GM21723 (cell line): Measurements from ENCODE around the gene RNASE13.
A peak's percentile ranks its signal among the peaks of the same experiment; 100 is the strongest.
"Not testable (repeated sequence)": the region's sequence is repeated elsewhere in the genome, so short reads cannot be mapped to it uniquely, and the experiment has no call there.

ENCODE experiments used
- ATAC-seq: cut with Tn5 transposase; IDR thresholded peaks from one replicate; pipeline ENCODE4 v1.9.1; 2021; ENCODE audit warnings: mild to moderate bottlenecking, moderate library complexity; ENCODE audit not compliant: unreplicated experiment

Gene RNASE13

DNA sequence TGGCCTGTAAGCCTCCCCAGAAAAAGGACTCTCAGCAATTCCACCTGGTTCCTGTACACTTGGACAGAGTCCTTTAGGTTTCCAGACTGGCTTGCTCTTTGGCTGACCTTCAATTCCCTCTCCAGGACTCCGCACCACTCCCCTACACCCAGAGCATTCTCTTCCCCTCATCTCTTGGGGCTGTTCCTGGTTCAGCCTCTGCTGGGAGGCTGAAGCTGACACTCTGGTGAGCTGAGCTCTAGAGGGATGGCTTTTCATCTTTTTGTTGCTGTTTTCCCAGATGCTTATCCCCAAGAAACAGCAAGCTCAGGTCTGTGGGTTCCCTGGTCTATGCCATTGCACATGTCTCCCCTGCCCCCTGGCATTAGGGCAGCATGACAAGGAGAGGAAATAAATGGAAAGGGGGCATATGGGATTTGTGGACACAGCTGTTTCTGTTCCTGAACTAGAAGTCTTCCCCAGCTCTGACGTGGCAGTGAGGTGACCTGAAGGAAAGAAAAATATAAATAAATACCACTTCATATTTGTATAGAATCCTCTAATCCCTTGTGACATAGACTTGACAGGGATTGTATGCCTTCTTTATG, 8.9 kb upstream of the RNASE13 start:
- no peak for ATAC-seq

DNA sequence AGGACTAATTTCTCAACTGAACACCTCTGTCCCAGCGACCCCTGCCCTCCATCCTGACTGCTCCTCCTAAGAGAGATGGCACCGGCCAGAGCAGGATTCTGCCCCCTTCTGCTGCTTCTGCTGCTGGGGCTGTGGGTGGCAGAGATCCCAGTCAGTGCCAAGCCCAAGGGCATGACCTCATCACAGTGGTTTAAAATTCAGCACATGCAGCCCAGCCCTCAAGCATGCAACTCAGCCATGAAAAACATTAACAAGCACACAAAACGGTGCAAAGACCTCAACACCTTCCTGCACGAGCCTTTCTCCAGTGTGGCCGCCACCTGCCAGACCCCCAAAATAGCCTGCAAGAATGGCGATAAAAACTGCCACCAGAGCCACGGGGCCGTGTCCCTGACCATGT, 8.3 kb upstream of the RNASE13 start:
- no peak for ATAC-seq

DNA sequence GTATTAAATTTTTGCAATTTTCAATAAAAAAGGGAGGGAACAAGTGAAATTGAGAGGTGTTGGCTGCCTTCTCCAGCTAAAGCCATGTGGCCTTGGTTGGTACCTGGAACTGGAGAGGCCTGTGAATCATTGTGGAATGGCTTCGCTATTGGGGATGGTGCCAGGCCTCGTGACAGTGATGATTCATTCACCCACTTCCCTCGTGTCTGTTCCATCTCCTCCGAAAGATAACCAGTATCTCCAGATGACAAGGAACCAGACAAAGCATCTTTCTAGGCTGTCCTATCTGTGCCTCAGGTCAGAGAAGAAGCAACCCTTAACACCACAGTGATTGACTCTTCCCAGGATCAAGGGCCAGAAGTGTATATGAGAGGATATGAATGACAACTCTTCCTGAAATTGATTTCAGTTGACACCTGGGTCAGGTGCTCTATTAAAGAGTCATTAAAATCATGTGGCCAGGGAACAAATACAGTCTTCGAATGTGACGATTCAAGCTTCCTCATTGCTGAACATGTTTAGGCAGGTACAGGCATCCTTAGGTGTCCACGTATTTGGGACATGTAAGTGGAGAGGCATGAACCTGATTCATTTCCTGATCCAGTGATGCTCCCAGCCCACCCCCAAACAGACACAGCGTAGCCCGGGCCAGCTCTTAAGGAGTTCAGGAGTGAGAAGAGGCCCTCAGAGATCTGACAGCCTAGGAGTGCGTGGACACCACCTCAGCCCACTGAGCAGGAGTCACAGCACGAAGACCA, 7.2 kb upstream of the RNASE13 start, which contains the start of gene RNASE7:
Gene RNASE7 (plus strand): TSS at position 687 of the 758 bp plus-strand sequence. CDS start 631 bp downstream, outside the sequence.
- ATAC-seq = no peak

DNA sequence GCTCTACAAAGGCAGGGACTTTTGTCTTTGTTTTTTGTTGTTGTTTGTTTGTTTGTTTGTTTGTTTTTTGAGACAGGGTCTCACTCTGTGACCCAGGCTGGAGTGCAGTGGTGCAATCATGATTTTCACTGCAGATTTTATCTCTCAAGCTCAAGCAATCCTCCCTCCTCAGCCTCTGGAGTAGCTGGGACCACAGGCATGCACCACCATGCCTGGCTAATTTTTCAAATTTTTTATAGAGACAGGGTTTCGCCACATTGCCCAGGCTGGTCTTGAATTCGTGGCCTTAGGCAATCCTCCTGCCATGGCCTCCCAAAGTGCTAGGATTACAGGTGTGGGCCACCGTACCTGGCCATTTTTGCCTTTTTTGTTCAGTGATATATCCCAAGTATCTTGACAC, 6.3 kb upstream of the RNASE13 start:
- not testable (repeated sequence) for ATAC-seq

DNA sequence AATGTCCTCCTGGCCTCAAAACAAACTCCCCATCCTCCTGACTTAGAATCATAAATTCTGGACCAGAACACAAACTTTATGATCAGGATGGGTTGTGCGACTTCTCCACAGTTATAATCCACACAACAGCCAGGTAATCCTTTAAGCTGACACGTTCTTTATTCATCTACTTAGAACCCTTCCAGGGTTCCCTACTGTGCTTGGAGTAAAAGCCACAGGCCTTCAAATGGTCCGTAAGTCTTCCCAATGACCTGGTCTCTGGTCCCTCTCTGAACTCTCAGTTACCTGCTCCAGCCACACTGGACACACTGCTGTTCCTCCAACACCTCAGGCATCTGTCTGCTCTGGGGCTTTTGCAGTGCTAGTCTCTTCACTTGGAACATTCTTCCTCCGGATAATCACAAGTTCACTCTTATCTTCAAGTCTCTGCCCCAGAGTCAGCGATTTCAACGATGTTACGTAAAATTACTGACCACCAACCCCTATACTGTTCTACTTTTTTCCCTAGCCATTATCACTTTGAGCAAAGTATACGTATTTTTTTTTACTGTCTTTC, 5.8 kb upstream of the RNASE13 start:
- ATAC-seq = no peak

DNA sequence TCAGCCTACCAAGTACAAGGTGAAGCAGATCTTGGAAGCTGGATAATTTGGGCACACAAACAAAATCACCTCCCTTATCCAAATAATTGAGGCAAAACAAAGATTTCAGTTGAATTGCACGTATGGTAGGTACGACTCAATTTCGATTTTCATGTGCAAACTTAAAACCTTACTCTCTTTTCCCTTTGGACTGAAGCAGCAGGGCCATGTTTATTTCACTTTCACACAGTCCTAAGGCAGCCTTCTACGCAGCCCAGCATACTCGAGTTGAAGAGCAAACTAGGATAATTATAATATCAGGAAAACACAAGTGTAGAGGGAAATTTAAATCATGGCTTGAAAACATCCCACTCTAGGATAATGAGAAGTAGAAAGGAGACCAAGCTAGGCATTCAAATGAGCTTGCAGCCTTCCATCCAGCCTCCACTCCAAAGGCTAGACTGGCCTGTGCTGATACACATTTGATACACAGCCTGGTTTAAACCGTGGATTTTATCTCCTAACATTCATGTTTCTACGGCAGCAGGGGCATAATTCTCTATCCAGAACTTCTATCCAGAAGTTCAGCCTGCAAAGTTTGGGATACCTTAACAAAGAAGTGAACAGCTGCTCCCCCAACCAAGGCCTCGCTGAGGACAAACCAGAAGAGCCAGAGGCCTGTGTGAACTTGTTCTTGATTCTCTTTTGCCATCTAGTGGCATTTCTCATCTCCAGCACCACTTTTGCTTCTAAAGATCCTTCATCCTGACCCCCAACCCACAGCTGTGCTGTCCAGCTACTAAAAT, 5.2 kb upstream of the RNASE13 start:
- ATAC-seq = no peak

DNA sequence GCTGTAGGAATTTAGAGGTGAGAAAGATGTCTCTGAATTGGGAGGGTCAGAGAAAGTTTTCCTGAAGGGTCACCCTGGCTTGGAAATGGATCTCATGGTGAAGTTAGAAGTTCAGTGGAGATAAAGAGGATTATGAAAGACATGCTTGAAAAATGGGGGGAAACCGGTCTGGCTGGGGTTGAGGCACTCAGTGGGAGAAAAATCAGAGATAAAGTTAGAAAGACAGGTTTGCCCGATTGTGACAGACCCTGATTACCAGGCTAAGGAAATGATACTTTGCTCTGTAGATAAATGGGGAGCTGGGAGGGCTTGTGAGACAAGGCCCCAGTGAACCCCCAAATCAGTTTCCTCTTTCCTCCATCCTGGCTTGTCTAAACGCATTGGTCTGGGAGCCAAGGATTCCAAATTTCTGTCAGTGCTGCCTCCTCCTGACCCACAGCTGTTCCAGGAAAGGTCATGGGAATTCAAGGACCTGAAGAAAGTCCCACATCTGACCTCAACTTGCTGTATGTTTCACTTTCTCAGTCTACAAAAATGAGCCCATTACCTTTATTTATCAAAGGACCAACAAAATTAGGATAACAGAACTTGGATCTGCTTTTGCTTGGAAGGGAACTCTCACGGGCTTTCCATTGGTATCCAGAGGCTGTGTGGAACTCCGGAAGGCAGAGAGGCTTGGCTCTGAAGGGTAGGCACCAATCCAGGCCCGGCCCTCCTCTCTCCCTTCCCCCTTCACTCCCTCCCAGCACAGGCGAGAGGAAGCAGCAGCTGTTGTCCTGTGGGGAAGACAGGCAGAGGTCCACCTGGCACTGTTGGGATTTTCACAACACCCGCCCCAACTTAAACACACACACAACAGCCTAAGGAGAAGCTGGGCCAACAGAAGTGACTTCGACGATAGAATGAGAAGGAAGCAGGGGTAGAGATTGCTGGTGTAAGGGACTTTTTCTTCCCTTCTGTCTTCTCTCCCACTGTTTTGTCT, 4.1 kb upstream of the RNASE13 start:
- no peak for ATAC-seq

DNA sequence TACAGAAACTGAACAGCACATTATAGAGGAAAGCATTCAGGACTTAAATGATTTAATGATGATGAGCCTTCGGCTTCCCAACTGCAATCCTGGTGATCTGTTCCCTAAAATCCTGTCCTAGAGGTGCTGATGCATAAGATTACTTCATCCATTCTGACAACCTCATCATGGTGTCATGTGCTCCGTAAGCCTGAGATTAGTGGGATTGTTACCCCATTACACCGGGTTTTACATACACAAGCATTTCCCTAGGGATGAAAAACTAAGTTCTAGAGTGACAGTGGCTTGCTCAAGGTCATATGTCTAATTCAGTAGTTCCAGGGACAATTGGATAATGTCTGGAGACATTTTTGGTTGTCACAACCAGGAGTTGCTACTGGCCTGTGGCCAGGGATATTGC, 2.5 kb upstream of the RNASE13 start:
- ATAC-seq = no peak

DNA sequence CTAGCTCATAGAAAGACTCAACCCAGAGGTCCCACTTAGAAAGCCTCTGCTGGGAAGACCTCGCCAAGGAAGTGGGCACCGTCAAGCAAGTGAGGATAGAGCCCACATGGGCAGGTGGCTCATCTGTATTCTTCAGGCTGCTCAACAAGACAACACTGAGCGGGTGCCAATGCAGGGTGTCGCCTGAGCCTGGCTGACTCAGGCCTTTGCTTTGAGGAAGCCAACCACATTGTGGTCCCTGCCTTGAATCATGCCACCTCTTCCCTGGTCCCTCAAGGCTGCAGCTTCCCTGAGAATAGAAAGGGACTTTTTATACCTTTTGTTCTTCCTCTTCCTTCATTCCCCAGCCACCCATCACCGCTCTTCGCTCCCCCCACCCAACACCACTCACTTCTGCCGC, 2.1 kb upstream of the RNASE13 start:
- no peak for ATAC-seq

DNA sequence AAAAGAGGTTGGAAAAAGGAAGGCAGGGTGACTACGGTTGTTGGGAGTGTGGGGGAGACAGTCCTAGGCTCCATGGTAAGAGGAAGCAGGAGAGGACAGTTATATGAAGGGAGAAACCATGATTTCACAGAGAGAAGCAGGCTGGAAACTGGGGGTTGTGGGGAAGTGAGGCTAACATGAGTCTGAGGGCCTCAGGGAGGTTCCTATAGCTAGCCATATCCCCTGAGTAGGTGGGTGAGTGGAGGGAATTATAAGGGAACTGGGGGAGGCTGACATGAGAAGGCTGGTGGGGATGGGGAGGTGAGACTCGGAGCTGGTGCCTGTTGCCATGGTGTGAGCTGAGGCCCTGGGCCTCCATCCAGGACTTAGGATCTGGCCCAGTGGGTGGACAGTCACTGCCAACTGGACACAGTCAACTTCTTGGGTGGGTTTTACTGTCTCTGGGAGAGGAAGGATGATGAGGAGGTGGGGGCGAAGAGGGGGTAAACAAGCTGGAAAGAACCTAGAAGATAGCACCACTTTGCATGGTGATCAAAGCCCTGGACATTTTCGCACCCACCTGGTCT, 1.4 kb downstream of the RNASE13 start:
- no peak for ATAC-seq

DNA sequence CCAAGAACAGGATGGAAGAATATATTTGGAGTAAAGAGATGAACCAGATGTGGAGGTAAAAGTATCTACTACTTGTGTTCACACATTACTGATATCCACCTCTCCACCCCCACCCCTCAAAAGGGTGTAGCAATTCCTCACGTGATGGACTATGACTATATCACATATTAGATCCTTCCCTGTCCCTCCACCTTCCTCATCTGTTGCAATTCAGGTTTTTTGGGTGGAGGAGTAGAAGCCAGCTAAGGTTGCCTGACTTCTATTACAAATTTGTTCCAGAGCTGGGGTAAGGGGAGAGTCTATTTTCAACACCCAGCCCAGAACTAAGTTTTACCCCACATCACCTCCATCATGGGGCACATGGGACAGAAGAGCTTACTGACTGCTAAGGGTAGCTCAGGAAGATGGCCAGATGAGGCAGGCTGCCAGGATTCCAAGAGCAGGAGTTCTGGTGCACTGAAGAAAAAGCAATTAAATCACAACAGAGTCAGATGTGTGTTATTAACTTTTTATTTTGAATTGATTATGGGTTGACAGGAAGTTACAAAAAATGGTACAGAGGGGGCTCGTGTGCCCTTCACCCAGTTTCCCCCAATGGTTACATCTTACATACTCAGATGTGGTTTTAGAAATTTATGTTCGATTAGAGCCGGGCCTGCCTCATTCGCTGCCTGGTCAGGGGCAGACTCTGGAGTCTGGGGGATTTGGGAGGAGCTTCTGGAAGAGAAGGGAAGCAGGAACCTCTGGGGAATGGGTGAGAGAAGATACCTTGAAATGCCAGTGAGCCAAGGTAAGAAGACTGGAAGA, 2.1 kb downstream of the RNASE13 start:
- ATAC-seq = no peak

DNA sequence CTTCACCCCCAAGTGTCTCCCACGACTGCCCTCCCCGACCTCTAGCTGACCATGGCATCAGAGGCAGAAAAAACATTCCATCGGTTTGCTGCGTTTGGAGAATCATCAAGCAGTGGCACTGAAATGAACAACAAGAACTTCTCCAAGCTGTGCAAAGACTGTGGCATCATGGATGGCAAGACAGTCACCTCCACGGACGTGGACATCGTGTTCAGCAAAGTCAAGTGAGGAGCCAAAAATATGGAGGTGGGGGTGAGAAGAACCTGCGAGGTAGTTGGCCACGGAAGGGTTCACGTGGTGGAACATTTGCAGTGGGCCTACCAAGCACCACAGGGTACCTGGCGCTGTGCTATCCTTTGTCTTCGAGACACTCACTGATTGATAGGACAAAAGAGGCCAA, 4.1 kb downstream of the RNASE13 start:
- ATAC-seq = no peak

DNA sequence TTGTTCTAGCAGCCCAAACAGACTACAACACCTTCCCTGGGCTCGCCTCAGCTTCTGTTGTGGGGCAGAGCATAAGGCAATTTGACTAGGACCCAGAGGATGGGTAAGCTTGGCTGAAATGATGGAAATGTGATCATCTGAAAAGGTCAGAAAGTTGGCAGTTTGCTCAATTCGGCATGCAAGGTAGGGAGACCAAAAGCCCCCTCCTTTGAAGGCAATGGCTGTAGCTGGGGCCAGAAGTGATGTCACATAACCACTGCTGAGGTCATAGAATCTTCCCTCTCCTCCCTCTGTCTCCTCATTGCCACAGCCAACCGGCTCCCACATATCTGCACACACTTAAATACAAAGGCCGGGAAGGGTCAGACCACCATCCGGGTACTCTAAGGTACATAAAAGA, 4.7 kb downstream of the RNASE13 start, which contains the start of gene TPPP2:
Gene TPPP2 (plus strand): TSS at position 301 of the 400 bp plus-strand sequence. CDS start 365 bp downstream, outside the sequence.
- ATAC-seq = no peak

DNA sequence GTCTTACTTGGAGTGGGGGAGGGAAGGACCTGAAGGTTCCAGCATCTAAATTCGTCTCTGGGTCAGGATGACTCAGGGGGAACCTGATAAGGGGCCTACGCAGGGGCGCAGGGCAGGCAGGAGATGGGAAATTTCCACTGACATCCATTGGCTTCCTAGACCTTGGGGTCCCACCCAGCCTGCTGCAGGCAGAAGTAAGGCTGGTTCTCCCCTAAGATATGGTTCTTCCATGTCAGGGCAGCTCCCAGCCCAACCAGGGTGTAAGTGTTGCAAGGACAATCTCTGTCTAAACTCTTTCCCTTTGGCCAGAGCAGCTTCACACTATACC, 7.7 kb downstream of the RNASE13 start:
- no peak for ATAC-seq

DNA sequence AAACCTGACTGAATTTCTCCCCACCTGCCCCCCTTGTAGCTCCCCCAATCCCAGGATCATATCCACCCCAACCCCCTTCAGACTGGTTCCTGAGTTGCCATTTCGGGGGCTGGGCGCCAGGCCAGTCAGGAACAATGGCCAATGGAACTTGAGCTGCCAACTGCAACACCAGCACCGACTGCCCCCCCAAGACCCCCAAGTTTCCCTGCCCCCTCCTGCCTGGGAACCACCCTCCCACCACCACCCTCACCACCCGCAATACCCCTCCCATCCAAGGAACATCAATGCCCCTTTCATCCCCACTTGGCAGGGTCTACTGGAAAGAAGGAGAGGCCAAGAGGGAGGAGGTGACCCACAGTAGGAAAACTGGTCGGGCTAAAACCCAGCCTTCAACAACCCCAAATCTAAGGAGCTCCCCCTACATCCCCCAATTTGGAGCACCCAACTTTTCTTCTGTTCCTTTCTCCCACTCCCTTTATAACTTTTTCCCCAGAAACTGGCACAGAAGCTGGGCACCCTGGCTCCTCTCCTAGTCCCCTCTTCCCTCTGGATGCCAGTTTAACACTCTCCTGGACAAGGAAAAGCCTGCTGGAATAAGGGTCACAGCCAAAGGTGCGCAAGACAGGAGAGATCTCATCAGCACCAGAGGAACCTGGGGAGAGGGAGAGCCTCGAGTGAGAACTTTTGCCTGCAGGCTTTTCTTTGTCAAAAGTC, 8.2 kb downstream of the RNASE13 start:
- ATAC-seq = no peak

DNA sequence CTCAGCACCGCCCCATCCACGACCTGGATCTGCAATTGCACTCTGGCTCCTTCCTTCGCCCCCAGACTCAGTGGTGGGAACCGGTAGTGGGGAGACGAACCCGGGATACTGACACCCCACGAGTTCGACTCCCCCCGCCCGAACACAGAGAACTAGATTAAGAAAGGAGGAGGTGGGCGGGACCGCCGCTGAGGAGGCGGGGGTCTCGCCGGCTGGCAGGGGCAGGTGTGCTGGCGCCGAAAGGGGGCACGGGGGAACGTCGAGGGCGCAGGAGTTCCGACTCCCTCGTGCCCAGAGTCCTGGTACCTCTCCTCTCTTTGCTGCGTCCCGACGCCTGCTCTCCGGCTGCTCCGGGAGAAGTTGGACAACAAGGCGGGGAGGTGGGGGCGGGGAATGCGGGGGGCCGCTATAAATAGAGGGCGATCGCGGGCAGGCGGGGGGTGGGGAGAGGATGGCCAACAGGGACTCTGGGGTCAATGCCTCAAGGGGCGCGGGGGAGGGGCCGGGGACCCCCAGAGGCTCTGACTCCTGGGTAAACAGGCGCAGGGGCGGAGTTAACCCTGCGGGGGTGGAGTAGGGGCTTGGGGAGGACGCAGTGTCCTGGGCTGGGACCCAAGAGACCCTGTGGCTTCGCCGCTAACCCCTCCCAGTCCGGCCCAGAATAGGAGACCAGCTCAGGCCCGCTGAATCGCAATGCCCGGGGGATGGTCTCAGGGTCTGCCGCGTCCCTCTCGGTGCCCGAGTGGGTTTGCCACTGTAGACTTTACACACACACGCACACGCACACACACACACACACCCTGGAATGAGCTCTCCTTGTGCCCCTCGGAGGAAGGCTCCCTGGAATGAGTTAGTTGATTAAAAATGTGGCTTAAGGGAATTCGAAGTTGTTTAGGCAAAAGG, 9.0 kb downstream of the RNASE13 start:
- no peak for ATAC-seq

DNA sequence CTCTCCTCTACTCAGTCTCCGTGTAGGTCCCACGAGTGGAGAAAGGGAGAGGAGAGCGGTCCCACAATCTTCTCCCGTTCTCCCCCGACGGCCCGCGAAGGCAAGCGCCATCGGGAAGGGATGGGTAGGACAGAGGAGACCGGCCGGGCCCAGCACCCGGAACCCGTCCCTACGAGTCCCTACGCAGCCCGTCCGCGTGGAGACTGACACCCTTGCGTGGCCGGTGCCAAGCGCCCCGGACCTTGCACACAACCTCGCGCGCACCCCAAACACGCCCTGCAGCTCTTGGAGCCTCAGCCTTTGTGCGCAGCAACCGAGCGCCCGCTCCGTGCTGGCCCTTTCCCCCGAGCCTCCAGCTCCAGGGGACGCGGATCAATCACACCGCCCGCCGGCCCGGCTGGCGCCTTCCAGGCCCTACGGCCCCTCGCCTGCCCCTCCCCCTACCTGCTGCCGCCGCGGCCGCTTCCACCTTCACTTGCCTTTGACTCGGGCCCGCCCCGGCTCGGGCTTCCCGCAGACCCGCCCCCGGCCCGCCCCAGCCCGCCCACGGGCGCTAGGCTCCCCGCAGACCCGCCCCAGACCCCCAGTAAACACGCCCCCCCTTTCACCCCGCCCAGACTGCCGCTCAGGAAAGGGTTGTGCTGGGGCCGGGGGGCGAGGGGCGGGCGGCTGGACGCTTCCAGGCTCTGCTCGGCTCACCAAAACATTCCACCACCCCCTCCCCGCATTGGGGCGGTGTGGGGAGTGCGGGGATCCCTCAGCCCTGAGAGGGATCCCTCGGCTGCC, 9.8 kb downstream of the RNASE13 start, which contains the start of gene NDRG2:
Gene NDRG2 (minus strand): TSS at position 477 of the 786 bp plus-strand sequence. CDS start 1,746 bp downstream, outside the sequence.
- ATAC-seq = peak; percentile 63
